Measurements from ENCODE around the gene ARRDC5.

- TF ChIP-seq CTCF (optimal IDR thresholded peaks at IDR 0.05 in 1 of 3, IDR thresholded peaks at IDR 0.05 in 1 of 3, conservative IDR thresholded peaks at IDR 0.05 in 1 of 3; ENCODE audit: extremely low read depth in 1 of 3, insufficient read depth in 2 of 3, low read length in 3 of 3) (no peak), EZH2 (IDR thresholded peaks at IDR 0.05; ENCODE audit: low read length) (no peak)
These were observed 20.6 kb upstream of the ARRDC5 start for GRCh38 chr19:4923276-4923747.

Measured in keratinocyte (primary cell).